CD4-positive, alpha-beta T cell treated with Interferon gamma for 1 hour (primary cell): ENCODE data around the gene LRRTM2.
"Not testable (repeated sequence)": the region's sequence is repeated elsewhere in the genome, so short reads cannot be mapped to it uniquely, and the experiment has no call there.

Experiments used
- DNase-seq: peaks from one replicate; pipeline ENCODE4 v3.0.0-alpha.2; 2020

Gene LRRTM2

DNA sequence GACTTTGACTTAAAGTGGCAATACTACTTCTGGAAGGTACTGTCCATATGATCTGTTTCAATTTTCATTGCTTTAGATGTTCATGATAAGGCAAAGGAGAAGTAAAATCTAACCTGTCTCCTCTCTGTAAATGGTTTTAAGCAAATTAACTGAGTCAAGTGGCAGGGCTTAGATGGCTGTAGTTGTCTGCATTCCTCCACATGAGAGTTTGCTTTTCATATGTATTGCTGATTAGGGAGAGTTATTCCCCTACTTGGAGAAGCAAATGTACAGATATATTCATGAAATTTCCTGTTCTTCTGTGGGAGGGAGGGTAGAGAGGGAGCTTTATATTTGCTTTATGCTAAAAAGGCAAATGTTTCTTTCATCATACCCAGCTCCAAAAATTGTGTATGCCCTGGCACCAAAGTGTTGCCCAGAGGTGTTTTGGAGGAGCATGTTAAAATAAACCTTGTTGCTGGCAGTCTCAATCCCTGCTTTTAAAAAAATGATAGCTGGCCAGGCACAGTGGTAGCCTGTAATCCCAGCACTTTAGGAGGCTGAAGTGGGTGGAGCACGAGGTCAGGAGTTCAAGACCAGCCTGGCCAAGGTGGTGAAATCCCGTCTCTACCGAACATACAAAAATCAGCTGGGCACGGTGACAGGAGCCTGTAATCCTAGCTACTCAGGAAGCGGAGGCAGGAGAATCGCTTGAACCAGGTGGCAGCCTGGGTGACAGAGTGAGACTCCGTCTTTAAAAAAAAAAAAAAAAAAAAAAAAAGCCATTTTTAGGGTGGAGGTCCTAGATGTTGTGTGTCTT, 3.5 kb upstream of the LRRTM2 start:
- no peak for DNase-seq

DNA sequence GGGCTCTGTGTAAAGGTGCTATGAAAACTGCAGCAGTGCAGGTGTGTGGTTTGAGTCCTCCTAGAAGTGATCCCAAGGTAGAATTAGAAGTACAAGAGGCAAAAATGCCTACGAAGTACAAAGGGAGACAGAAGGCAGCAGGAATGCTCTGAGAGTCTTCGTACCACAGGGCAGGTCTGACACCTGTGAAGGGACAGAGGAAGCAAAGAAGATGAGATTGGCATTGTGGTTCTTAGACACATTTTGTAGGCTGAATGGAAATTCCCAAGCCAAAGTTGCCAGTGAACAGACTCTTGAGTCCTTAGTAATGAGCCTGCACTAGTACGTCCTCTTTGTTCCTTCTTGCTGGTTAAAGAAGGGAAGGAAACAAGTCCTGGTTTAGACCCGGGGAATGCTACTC, 1.7 kb upstream of the LRRTM2 start:
- no peak for DNase-seq

DNA sequence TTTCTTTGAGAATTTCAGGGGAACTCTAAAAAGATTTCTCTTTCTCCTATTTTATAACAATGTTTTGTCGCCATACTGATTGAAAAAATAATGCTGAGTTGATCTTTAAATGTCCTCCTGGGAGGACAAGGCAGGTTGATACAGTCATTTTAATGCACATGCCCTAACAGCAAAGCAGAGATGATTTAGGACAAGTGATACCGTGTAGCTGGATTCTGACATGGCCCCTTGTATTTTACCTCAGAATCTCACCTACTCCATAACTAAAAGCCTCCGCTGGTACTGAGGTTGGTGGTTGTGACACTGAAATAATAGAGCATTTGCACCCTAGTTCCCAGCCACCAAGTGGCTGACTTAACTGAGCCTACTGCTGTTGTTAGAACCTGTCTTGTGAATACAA, 811 bp upstream of the LRRTM2 start:
- DNase-seq, result no peak

DNA sequence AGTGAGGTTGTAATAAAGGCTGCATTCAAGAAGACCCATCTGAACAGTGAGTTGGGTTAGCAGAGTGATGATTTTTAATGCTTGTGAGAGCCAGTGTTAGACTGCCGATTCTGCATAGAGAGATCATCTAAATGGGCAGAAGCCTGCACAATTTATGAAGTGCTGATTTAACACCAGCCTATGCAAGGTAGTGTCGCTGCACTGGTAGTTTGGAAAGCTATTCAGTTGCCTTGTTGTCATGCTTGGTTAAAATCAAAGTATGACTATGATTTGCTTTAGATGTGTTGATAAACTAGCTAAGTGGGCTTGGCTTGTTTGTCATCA, 379 bp upstream of the LRRTM2 start:
- no peak for DNase-seq

DNA sequence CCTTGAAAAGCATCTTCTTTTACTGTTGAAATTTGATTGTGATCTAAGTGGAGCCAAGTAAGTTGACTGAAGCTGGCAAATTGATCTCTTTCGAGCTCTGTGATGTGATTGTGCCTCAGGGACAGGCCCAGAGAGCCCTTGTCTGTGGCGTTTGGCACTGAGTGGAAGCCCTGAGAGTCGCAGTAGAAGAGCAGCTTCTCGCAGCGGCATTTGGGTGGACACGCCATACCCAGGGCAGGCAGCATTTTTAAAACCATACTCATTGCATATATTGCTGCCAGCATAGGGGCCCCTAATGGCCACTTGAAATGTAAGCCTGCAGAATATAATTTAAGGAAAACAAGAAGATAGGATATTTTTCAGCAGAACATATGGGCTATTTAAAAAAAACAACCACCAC, 894 bp downstream of the LRRTM2 start:
- no peak for DNase-seq

DNA sequence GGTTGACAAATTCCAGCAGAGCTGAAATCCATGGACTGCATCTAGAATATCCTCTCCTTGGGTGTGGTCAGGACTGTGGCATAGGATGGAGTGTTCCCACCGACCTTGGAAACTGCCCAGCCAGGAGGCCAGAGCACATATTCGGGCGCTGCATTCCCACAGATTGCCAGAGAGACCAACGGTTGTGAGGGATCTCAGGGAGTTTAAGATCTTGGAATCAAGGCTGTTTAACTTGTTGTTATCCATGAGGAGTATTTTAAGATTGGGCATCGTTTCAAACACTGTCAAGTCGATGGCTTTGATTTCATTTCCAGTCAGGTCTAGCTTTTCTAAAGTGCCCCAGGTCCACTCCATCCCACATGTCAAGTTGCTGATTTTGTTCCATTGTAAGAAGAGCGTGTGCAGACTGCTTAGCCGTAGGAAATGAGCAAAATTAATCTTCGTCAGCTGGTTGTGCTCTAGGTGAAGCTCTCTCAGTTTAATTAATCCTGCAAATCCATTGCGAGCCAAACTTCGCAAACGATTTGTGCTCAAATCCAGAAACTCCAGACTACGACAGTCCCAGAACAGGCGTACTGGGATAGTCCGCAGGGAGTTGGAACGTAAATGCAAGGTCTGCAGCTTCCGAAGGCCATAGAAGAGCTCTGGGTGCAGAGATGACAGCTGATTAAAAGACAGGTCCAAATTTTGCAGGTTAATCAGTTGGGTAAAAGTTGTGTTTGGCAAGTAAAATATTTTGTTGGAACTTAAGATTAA, 1.5 kb downstream of the LRRTM2 start:
- DNase-seq, result no peak

DNA sequence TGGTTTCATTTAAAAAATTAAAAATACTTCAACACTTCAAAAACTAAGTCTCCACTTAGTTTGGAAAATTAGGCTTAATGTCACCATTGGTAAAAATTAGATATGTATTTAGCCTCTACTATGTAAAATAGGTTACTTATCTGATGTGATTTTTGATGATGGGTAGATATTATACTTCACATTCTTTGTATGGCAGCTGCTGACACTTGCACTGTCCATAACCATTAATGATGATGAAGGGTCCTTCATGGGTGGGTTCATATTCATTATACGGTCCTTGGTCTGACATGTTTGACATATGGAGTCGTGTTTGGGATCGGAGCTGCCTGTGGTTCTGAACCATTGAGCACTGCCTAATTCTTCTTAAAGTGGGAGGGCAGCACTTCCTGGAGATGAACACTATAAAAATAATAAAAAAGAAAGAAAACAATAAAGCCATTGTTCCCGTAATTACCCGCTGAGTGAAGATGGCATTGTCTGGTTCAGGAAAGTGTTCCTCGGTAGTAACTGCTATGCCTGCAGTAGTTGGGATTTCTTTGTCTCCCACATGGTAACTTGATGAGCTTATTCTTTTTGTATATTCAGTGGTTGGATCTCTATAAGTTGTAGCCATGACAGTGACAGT, 2.2 kb downstream of the LRRTM2 start:
- no peak for DNase-seq

DNA sequence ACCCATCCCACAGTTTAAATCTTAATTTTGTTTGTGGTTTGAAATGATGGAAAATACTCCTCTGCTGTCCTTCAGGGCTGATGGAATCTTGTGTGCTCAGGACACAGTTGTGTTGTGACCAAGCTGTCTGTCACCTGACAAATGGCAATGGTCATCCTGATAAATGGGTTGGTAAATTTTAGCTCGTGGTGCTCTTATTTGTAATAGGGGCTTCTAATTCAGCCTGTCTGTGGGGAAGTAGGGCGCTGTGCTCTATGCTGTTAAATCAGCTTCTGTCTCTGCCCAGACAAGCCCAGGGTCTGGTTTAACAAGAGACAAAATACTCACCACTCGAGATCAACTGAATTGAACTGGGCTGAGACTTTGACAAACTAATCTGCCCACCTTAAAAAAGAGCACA, 4.5 kb downstream of the LRRTM2 start:
- DNase-seq, result no peak

DNA sequence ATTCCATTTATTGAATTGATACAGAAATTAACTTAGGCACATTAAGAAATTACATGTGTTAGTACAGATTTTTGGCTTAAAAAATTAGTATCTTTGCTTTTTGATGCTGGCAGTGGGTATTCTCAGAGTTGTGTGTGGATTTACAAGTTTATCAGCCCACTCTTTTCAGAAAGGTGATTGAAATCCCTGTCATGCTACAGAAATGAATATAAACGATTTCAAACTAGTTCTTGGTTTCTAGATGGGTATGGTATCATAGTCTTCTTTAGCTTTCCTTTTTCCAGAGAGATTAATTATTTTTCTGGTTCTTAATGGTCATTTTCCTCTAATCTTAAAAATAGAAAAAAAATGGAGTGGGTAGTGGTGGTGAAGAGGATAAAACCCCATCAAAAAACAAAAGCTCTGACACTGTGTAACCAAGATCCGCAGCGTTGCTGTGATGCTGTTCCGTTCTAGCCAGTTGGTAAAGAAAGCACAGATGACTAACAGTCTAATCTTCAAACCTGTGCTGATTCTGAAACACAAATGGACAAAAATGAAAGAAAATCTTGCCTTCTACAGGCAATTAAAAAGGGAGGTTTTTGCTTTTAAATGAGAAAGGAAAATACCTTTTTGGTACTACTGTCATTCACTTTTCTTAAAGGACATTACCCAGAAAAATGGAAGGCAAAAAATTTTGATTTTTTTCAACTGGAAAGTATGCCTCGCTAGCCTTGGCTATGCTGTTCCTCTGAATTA, 5.2 kb downstream of the LRRTM2 start:
- DNase-seq, result no peak

DNA sequence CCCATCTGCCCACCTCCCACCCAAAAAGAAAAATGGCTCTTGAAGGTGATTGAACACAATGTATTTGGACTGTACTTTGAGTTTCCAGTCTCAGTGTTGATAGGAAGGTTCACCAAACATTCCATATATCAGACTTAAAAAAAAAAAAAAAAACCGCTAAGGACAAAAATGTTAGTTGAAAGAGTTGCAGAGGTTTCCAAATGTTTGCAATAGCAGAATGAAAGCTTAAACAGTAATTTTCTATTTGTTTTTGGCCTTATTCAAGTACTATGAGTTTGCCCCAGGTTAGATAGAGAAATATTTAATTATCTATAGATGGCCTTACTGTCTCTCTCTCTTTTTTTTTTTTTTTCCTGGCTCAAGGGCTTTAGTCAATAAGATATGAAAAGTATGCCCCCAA, 6.1 kb downstream of the LRRTM2 start:
- DNase-seq, result no peak

DNA sequence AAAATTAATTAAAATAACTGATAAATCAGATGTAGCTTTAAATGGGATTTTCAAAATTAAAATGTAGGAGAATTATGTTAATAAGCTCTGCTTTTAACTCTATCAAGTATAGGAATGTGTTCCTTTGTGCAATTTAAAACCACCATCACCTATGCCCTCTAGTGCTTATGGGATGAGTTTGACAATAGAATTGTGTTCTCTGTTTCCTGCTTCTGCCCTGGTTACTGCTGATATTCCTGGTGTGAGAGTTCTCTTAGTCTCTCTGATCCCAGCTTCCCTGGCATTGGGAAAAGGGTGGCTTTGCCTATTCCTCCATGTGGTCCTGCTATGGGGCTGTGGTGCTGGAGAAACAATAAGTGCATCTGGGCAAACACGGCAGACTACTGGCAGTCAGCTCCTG, 8.1 kb downstream of the LRRTM2 start:
- no peak for DNase-seq

DNA sequence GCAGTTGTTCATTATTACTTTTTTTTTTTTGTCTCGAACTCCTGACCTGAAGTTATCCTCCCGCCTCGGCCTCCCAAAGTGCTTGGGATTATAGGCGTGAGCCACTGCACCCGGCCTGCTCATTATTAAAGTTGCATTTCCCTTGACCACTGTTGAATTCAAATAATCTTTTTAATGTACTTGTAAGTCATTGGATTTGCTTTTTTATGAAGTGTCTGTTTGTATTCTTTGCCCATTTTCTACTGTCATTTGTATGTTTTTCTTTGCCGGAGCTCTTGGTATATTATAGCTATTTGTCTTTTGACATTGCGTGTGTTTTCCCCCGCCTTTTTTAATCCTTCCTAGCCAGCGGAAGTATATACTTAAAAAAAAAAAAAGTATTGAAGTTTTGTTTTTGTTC, 22.0 kb downstream of the LRRTM2 start:
- no peak for DNase-seq

DNA sequence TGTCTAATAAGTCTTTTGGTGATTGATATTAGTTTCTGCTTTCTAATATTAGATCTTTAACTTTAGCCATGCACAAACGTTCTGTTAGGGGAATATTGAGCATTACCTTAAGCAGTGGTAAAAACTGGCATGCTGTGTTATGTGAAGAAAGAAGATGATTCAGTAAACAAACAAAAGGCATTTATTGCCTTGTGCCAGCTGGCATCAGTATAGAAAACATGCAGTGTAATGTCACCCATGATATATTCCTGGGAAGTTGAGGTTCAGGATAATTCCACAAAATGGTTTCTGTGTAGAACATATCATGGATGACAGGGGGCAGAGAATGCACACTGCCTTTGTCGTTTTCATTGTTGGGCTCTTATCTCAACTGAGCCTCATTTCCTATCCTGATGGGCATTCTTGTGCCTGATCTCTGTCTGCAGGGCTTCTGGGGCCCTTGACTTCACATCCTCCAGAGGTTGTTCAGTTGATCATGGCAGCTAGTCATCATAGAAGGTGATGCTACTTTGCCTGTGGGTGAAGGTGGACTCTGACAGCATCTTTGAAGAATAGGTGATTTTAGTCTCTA, 24.2 kb downstream of the LRRTM2 start:
- DNase-seq, result no peak

DNA sequence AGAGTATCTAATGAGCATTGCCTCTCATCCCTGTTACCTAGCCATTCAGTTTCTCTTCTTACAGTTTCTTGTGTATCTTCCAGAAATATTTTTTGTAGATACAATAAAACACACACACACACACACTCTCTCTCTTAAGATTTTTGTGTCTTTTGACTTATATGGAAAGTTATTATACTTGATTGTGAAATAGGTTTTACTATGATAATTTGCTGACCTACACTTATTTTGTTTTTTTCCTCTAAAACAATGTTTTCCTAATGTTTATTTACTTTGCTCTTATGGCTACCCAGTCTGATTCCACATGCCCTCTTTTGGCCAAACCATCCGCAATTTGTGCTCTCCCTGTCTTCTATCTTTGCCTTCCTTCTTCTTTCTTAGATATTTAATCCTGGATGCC, 25.3 kb downstream of the LRRTM2 start:
- no peak for DNase-seq

DNA sequence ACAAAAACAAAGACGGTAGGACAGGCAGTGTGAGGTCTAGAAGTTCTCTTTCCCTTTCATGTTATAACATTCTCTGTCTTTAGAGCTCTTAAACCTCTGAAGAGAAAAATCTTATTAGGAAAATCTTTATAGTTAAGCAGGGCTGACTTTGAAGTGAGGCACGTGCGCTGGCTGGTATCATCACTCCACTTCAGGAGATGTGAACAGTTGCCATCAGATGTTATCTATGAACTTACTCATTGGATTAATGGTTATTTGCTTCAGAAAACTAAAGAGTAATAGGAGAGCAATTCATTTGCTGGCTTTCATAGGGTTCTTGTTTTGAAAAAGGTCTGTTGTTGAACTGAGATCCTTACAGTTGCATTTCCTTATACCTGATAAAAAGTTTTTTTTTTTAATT, 25.7 kb downstream of the LRRTM2 start:
- no peak for DNase-seq

DNA sequence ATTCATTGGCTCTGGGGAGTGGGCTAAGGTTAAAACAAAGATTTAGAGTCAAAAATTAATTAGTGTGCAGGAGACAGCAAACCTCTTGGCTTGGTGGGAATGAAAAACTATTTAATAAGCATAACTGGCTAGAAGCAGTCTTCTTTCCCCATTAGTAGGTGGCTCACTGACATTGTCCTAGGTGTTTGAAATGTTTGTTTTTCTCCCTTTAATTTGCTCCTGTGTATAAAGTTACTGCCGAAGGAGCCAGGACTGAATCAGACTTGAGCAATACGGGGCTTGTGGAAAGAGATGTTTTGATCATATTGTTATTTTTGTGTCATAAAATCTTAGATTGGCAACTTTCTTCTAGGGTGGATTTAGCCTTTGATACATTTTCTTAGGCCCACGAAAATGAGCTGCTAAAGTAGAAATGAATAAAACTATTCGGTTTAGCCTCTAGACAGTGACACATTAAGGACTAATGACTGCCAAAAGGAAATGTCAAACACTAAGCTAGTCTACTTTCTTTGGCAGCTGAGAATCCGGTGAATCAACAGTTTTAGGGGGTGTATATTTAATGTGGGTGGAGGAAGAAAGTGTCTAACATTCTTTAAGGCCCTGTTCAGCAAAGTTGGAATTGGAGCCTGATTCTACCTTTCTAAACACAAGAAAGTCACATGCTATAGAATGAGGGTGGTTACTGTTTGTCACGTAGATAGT, 30.2 kb downstream of the LRRTM2 start:
- DNase-seq, result no peak

DNA sequence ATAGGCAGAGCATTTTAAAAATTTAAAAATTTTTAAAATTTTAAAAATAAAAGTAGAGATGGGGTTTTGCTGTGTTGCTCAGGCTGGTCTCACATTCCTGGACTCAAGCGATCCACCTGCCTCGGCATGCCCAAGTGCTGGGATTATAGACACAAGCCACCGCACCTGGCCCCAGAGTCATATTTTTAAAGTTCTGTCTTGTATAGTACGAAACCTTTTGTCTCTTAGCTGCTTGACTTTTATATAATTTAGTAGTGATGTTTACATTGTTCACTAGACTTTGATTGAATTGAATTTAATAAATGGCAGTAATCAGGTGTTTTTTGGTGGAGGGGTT, 31.0 kb downstream of the LRRTM2 start:
- no peak for DNase-seq

DNA sequence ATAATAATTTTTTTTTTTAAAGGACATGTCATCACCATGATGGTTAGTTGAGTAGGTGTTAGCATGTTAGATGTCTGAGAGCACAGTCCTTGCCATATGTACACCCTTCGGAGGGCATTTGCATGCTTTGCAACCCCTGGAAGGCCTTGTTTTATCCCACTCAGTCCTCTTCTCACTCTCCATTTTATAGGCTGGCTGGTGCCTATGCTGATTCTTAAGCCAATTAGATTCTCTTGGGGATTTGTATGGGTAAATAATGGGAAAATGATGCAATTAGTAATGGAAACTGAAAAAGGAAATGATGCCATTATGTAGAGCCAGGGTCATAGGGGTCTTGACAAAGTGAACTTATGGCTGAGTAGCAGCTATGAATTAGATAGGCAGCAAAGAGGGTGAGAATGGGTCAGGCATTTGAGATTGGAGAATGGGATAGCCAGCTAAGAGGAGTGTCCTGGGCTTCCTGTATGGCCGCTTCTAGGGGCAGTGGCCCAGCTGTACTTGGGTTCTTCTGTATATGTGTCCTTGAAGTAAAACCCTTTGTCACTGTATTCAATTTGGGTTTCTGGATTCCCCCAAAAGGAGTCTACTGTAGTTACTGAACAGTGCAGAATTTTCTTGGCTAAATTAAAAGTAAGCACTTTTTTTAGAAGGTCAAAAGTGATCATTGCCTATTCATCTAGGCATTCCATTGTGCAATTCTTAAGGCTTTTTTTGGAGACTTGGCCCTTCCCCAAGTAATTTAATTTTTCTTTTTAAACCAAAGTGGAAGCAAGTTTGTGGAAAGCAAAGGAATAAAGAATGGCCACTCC, 31.6 kb downstream of the LRRTM2 start:
- DNase-seq, result no peak

DNA sequence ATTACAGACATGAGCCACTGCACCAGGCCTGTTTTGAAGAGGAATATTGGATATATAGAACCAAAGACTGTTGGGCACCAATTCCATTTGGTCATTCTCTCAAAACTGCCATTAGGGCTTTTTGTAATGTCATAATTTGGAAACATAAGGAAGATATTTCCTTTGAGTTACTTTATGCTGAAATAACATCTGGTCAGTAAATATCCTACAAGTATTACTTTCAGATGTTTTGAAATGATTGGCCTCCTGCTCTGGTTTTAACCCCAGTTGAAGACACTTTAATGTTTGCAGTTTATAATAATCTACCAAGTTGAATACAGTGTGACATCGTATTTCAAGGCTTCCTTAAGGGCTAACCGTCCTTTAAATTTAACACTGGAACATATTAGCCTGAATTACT, 33.6 kb downstream of the LRRTM2 start:
- no peak for DNase-seq

DNA sequence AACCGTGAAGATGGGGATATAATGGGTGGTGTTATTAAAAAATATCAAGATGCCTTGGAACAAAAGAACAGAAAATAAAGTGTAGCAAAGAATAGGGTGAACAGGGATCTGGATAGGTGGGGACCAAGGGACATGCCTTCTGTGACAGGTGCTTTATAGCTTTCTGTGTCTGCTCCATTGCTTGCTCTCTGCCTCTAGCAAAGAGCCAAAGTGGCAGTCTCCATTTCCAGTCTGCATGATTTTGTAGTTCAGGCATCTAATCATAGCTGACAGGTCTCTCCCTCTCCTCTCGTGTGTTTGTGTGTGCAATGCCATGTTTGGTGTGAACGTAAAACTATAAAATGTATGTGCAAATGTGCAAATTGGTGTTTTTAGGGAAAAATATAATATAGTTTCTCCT, 35.0 kb downstream of the LRRTM2 start:
- no peak for DNase-seq

DNA sequence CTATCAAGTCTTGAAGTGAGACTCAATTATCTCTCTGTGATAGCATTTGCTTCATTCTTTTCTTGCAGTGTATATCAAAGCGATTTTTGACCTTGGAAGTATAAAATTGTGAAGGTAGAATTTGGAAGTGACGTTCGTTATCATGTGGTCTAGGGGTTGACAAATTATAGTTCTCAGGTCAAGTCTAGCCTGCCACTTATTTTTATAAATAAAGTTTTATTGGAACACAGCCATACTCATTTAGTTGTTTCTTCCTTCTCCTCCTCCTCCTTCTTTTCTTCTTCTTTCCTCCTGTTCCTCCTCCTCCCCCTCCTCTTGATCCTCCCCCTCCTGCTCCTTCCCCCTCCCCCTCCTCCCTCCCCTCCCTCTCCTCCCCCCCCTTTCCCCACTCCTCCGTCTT, 38.0 kb downstream of the LRRTM2 start:
- DNase-seq, result no peak

DNA sequence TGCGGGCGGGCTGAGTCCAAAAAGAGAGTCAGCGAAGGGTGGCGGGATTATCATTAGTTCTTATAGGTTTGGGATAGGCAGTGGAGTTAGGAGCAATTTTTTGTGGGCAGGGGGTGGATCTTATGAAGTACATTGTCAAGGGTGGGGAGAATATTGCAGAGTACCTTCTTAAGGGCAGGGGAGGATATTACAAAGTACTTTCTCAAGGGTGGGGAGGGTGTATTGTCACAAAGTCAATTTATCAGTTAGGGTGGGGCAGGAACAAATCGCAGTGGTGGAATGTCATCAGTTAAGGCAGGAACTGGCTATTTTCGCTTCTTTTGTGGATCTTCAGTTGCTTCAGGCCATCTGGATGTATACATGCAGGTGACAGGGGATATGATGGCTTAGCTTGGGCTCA, 40.3 kb downstream of the LRRTM2 start:
- DNase-seq, result not testable (repeated sequence)
